CD4-positive, alpha-beta T cell treated with Interleukin-15 for 4 hours (primary cell): ENCODE measurements around the gene ZDHHC24.

Experiments
- DNase-seq: peaks from one replicate; pipeline ENCODE4 v3.0.0-alpha.2; 2020; ENCODE audit warnings: low spot score

The ZDHHC24 gene

DNA sequence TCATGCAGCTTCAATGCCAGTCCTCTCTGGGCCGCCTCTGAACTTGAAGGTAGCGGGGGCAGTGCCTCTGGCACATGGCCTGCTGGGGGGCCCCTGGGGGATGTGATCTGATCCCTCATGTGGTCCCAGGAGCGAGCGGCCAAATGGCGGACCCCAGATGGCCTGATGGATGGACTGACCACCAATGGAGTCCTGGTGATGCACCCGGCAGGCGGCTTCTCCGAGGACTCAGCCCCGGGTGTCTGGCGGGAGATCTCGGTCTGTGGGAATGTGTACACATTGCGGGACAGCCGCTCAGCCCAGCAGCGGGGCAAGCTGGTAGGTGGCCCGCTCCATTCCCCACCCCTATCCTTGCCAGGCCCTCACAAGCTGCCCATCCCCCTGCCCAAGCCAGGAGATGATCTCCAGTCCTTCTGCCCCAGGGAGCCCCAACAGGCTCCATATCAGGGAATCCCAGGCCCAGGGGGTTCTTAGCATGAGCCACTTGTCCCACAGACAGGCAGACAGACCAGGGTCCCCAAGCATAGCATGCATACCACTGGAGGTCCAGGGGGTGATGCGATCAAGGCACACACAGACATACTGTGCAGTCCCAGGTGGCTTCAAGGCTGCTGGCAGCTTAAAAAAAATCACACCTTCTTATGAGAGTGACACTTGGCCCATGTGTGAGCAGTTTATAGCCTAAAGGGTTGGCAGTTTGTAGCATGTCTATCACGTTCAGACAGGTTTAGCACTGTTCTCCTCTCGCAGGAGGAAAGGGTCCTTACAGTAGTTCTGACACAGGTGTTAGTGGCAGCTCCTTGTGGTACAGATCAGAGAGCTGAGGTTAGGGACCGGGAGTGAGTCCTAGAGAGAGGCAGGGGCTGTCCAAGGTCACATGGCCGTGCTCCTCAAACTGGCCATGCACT, 72.0 kb downstream of the ZDHHC24 start:
- no peak for DNase-seq

DNA sequence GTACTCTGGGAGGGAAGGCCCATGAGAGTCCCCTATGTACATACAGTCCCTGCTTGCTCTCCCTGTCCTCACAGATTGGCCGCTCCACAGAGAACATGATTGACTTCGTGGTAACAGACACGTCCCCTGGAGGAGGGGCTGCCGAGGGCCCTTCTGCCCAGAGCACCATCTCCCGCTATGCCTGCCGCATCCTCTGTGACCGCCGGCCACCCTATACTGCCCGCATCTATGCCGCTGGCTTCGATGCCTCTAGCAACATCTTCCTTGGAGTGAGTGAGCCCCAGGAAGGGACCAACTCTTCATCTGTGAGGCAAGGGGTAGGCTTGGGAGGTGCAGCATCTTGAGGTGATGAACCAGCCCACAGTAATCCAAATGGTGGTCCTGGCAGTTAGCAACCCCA, 72.7 kb downstream of the ZDHHC24 start:
- no peak for DNase-seq

DNA sequence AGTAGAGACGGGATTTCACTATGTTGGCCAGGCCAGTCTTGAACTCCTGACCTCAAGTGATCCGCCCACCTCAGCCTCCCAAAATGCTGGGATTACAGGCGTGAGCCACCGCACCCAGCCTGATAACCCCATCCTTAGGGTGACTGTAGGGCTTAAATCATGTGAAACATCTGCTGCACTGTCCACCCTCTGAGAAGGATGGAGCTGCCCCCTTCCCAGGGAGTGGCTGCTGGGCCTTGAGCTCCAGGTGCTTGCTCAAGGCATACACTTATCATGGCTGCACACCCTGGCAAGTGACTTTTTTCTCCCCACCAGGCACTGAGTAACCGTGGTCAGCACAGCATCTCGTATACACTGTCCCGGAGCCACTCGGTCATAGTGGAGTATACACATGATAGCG, 73.8 kb downstream of the ZDHHC24 start:
- DNase-seq, result no peak

DNA sequence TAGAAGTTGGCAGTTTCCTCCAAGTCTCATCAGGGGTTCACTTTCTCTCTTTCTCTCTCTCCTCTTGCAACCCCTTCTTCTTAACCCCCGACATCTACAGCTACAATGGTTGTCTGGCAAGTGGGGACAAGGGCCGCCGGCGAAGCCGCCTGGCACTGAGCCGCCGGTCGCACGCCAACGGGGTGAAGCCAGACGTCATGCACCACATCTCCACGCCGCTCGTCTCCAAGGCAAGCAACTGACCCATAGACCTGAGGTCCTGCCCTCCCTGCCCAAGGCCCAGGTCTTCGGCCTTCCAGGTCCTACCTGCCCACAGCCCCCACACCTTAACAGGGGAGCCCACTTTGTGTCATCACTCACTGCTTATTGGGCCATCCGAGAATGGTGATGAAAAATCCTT, 74.7 kb downstream of the ZDHHC24 start:
- DNase-seq, result no peak
